Activated T-helper 1 cell treated with anti-CD3 and anti-CD28 coated beads, Interleukin-12 subunit alpha, Interleukin-12 subunit beta, Interleukin-2, Interleukin-4 antibody, amounts not matched to agents 30 ng/mL and 10 ng/mL and 1 ng/mL, durations not matched to agents 14 hours and 24 hours and 36 hours (primary cell): Measurements from ENCODE around the gene ACTBL2. TPM values are rescaled to one million over a fixed set of nuclear protein-coding genes. Genes with fewer than 3 reads are reported as not detected.

Experiments used
- DNase-seq: peaks from one replicate; pipeline ENCODE4 v3.0.0; 2021; ENCODE audit warnings: low spot score
- H3K27ac Mint-ChIP-seq: one replicate; pipeline ENCODE4 v1.8.0; 2021; ENCODE audit warnings: mild to moderate bottlenecking, mixed read lengths
- H3K27me3 Mint-ChIP-seq: one replicate; pipeline ENCODE4 v1.8.0; 2022; ENCODE audit warnings: mild to moderate bottlenecking, moderate library complexity, mixed read lengths; ENCODE audit not compliant: insufficient read depth
- H3K36me3 Mint-ChIP-seq: one replicate; pipeline ENCODE4 v1.8.0; 2021; ENCODE audit warnings: low read depth, mixed read lengths
- H3K4me1 Mint-ChIP-seq: one replicate; pipeline ENCODE4 v1.8.0; 2021; ENCODE audit warnings: low read depth, mixed read lengths
- H3K4me3 Mint-ChIP-seq: one replicate; pipeline ENCODE4 v1.8.0; 2021; ENCODE audit warnings: mild to moderate bottlenecking, moderate library complexity, mixed read lengths
- H3K9me3 Mint-ChIP-seq: one replicate; pipeline ENCODE4 v1.8.0; 2021; ENCODE audit warnings: mixed read lengths
- intact Hi-C: fragments of 100-400 bp; cut with micrococcal nuclease; formaldehyde crosslinking; loops from one replicate; pipeline ENCODE4 v1.15.1; 2024
- total RNA-seq: library from RNA; stranded (reverse); gene quantifications from 2 replicates; pipeline ENCODE4 v1.2.3, GENCODE V29; 2022

ACTBL2 gene
- total RNA-seq, 1 donor from 2014 or later, result not detected

- DNase-seq, result no peak
- intact Hi-C loops, result no loop called here
- H3K27ac Mint-ChIP-seq, result no peak overlapping the region
- H3K27me3 Mint-ChIP-seq, result no peaks in the 10 kb centered on the region
- H3K4me1 Mint-ChIP-seq, result no peaks in the 10 kb centered on the region
- H3K4me3 Mint-ChIP-seq, result no peak overlapping the region
- H3K36me3 Mint-ChIP-seq, result no peaks in the 10 kb centered on the region
- no peaks in the 10 kb centered on the region for H3K9me3 Mint-ChIP-seq
Observed at GRCh38 chr5:57435701-57436134, 46.9 kb downstream of the ACTBL2 start.

DNA sequence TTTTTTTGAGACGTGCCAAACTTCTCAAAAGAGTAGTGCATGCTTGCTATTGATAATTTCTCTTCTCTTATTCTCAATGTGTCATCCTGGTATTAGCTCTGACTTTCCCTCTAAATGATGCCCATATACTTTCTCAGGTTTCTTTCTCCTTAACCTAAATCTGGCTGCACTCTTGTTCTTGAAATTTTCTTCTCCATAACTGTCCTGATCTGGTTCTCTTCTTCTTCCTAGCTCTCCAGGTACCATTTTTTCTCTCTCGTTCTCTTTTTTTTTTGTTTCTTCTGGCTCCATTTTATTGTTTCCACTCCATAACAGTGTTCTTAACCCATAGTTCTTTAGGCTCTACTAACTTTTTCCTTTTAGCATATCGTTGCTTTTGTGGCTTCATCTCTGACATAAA lies 47.9 kb downstream of the ACTBL2 start:
- Mint-ChIP-seq H3K27me3 (no peaks in the 10 kb centered on the region), H3K36me3 (no peaks in the 10 kb centered on the region), H3K4me1 (no peaks in the 10 kb centered on the region), H3K27ac (no peak overlapping the region), H3K9me3 (no peaks in the 10 kb centered on the region), H3K4me3 (no peak overlapping the region)
- intact Hi-C loops, result no loop called here
- no peak for DNase-seq

DNA sequence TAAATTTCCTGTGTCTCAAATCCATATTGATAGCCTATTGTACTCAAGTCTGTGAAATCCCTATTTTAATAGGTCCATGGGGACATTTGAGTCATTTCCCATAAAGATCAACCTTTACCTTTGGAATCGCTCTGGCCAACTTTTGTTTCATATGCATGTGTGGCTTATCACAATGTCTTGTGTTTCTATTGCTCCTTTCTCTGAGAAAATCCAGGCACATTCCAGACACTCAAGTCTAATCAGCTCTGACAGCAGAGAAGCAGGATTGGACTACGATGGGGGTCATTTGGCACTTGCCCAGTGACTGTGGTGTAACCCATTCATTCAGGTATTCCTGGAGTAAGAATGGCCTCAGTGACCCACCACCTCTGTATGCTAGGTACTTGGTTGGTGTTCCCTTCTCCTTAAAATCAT lies 48.4 kb downstream of the ACTBL2 start:
- H3K27me3 Mint-ChIP-seq, result no peaks in the 10 kb centered on the region
- intact Hi-C loops, result no loop called here

DNA sequence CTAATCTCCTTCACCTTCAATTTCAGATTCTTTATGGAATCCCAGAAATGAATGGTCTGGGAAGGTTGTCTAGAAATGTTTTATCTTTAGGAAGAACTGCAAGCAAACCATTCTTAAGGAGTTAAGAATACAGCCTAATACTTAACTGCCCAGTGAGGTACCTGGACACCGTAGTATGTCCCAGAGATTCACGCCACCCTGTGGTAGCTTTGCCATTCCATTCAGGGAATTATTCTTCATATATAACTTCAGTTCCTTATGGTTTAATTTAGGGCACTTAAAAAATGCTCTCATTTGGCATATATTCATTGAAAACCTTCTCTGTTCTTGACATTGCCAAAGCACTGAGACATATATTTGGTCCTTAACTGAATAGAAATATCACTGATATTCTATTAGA lies 49.7 kb downstream of the ACTBL2 start:
- no peaks in the 10 kb centered on the region for H3K4me1 Mint-ChIP-seq
- H3K4me3 Mint-ChIP-seq, result no peak overlapping the region
- no peak overlapping the region for H3K27ac Mint-ChIP-seq
- intact Hi-C loops, result loop anchor here (2.0 kb wide), 1 partner anchor 134 kb away; no protein-coding TSS in a partner anchor
- no peaks in the 10 kb centered on the region for H3K27me3 Mint-ChIP-seq
- no peaks in the 10 kb centered on the region for H3K36me3 Mint-ChIP-seq
- no peaks in the 10 kb centered on the region for H3K9me3 Mint-ChIP-seq
- DNase-seq, result no peak

More for the DNA sequence above, 48.4 kb downstream of the ACTBL2 start:
- Mint-ChIP-seq H3K36me3 (no peaks in the 10 kb centered on the region), H3K27ac (no peak overlapping the region), H3K4me1 (no peaks in the 10 kb centered on the region), H3K4me3 (no peak overlapping the region), H3K9me3 (no peaks in the 10 kb centered on the region)
- DNase-seq, result no peak

- H3K27ac Mint-ChIP-seq, result no peak overlapping the region
- intact Hi-C loops, result loop anchor here (2.0 kb wide), 1 partner anchor 133 kb away; no protein-coding TSS in a partner anchor
- DNase-seq, result no peak
- H3K9me3 Mint-ChIP-seq, result no peaks in the 10 kb centered on the region
- no peaks in the 10 kb centered on the region for H3K36me3 Mint-ChIP-seq
- H3K4me1 Mint-ChIP-seq, result no peaks in the 10 kb centered on the region
- no peak overlapping the region for H3K4me3 Mint-ChIP-seq
- no peaks in the 10 kb centered on the region for H3K27me3 Mint-ChIP-seq
Observed at GRCh38 chr5:57431759-57432158, 50.9 kb downstream of the ACTBL2 start.
